Activated T-cell treated with anti-CD3 and anti-CD28 coated beads, Interleukin-2, amount 50 U/mL, for 72 hours (primary cell): ENCODE data around the gene CDH5. TPM values are rescaled to one million over a fixed set of nuclear protein-coding genes. Genes with fewer than 3 reads are reported as not detected.

Source experiments
- ATAC-seq, 2 donors: fragments of 150-1000 bp; cut with Tn5 transposase; replicated peaks in 1 of 2; 2 replicates each; pipeline ENCODE4 v1.10.0; 2021; ENCODE audit warnings: moderate library complexity in 2 of 2, mild to moderate bottlenecking in 1 of 2
- DNase-seq, 2 donors: peaks; one replicate each; pipeline ENCODE4 v3.0.0; 2021 to 2022; ENCODE audit warnings: mixed read lengths in 1 of 2
- H3K27ac Mint-ChIP-seq: one replicate; pipeline ENCODE4 v1.8.0; 2022; ENCODE audit warnings: mild to moderate bottlenecking, moderate library complexity, mixed read lengths
- H3K27me3 Mint-ChIP-seq: one replicate; pipeline ENCODE4 v1.8.0; 2022; ENCODE audit warnings: low read depth, mixed read lengths
- H3K36me3 Mint-ChIP-seq, 2 donors: one replicate each; pipeline ENCODE4 v1.8.0; 2022; ENCODE audit warnings: mixed read lengths in 2 of 2, mild to moderate bottlenecking in 1 of 2; ENCODE audit not compliant: insufficient read depth in 2 of 2
- H3K4me1 Mint-ChIP-seq: one replicate; pipeline ENCODE4 v1.8.0; 2022; ENCODE audit warnings: low read depth, mixed read lengths
- H3K4me3 Mint-ChIP-seq, 2 donors: one replicate each; pipeline ENCODE4 v1.8.0; 2022; ENCODE audit warnings: mild to moderate bottlenecking in 2 of 2, mixed read lengths in 2 of 2, moderate library complexity in 2 of 2
- H3K9me3 Mint-ChIP-seq, 2 donors: one replicate each; pipeline ENCODE4 v1.8.0; 2022; ENCODE audit warnings: mixed read lengths in 2 of 2
- total RNA-seq, 2 donors: library from RNA; stranded (reverse); gene quantifications; one replicate each; pipeline ENCODE4 v1.2.3, GENCODE V29; 2022

The CDH5 gene
- total RNA-seq, 2 donors from 2014 or later = not detected

DNA sequence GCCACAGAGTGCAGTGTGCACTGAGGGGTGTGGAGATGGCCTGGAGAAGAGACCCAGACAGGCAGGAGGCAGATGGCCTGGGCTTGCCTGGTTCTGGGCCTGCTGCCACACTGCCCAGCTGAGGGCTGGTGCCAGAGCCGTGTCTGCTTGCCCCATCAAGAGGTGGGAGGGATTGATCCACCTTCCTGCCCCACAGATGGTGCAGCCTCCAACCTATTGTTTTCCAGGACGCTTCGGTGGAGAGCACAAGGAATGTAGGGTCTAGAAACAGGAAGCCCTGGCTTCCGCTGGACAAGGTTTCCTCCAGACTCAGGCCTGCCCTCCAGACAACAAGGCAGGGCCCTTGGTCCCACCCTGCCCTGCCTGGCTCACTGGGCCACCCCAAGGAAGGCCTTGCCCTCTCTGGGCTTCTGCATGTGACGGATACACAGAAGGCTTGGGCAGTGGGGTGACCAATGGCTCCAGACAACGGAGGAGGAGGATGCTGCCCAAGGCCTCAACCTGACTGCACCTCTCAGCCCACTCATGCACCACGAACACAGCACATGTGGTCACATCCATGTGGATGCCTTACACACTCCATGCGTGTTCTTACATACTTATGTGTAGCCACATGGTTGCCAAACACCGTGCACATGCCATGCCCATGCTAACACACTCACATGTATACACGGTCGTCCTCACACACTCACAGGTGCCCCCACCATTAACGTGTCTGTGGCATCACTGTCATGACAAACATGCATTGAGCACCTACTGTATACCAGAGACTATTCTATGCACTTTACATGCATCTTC is 6.5 kb upstream of the CDH5 start:
- no peak for ATAC-seq
- Mint-ChIP-seq H3K36me3 (no peaks in the 10 kb centered on the region), H3K27ac (no peak overlapping the region), H3K27me3 (peaks cover 50% of the 10 kb centered on the region), H3K4me3 (no peak overlapping the region), H3K9me3 (no peaks in the 10 kb centered on the region), H3K4me1 (no peaks in the 10 kb centered on the region)
- no peak for DNase-seq

DNA sequence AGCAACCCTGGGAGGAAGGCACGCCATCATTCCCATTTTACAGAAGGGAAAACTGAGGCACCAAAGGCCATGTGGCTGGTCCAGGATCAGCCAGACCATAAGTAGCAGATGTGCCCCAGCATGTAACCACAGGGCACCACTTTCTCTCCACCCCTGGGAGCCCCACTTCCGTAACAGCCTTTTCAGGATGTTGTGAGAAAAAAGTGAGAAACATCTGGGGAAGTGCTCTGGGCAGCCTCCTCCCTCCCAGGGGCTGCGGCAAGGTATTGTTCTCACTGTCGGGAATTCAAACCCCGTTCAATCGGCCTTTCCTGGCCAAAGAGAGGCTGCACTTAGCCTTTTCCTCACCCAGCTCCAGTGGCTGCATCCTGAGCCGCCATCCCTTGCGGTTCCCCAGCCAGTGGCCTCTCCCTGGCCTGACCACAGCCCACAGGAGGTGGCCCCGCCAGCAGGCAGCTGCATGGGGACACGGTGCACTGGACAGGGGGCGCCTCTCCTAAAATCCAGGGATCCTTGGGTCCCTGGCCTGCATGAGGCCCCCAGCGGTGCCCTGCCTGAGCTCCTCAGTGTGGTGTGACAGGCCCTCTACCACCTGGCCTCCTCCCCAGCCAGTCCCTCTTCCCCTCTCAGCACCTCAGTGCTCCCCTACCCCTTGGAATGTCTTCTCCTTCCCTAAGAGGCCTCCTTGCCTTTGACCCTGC is 5.7 kb upstream of the CDH5 start:
- DNase-seq (no peak), ATAC-seq (no peak)
- no peaks in the 10 kb centered on the region for H3K4me1 Mint-ChIP-seq
- H3K27ac Mint-ChIP-seq = no peak overlapping the region
- H3K27me3 Mint-ChIP-seq = peaks cover 57% of the 10 kb centered on the region
- H3K4me3 Mint-ChIP-seq = no peak overlapping the region
- no peaks in the 10 kb centered on the region for H3K36me3 Mint-ChIP-seq
- H3K9me3 Mint-ChIP-seq = no peaks in the 10 kb centered on the region

DNA sequence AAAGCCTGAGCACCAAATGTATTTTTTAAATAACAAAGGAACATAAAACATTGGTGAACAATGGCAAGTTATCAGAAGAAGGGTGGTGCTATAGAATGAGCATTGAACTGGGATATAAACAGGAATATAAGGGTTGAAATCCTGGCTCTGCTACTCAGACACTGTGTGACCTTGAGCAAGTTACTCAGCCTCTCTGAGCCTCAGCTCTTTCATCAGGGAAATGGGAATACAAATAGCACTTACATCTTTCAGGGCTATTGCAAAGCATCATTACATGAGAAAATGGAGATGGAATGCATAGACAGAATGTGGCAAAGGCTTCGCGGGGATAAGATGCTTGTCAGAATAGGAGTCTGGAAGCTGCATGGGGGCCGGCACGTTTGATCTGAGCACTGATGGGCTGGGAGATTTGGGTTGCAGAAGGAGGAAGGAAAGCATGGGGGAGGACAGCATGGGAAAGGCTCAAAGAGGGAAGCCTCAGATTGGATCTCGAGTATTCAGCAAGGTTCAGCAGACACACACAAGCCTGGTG is 4.8 kb upstream of the CDH5 start:
- no peak overlapping the region for H3K4me3 Mint-ChIP-seq
- no peak for ATAC-seq
- no peak overlapping the region for H3K27ac Mint-ChIP-seq
- H3K36me3 Mint-ChIP-seq = no peaks in the 10 kb centered on the region
- H3K9me3 Mint-ChIP-seq = no peaks in the 10 kb centered on the region
- H3K4me1 Mint-ChIP-seq = no peaks in the 10 kb centered on the region
- H3K27me3 Mint-ChIP-seq = peaks cover 57% of the 10 kb centered on the region
- DNase-seq = no peak

GRCh38 chr16:66363211-66363777 is 3.2 kb upstream of the CDH5 start:
- H3K27ac Mint-ChIP-seq = no peak overlapping the region
- peaks cover 49% of the 10 kb centered on the region for H3K27me3 Mint-ChIP-seq
- H3K36me3 Mint-ChIP-seq = no peaks in the 10 kb centered on the region
- no peaks in the 10 kb centered on the region for H3K9me3 Mint-ChIP-seq
- no peak overlapping the region for H3K4me3 Mint-ChIP-seq
- no peak for DNase-seq
- no peaks in the 10 kb centered on the region for H3K4me1 Mint-ChIP-seq
- no peak for ATAC-seq

GRCh38 chr16:66364117-66364958 is 2.2 kb upstream of the CDH5 start:
- Mint-ChIP-seq H3K27ac (no peak overlapping the region), H3K4me1 (no peaks in the 10 kb centered on the region)

GRCh38 chr16:66364959-66365306 is 1.6 kb upstream of the CDH5 start:
- Mint-ChIP-seq H3K27ac (no peak overlapping the region), H3K36me3 (no peaks in the 10 kb centered on the region), H3K4me3 (no peak overlapping the region), H3K9me3 (no peaks in the 10 kb centered on the region), H3K27me3 (peaks cover 49% of the 10 kb centered on the region), H3K4me1 (no peaks in the 10 kb centered on the region)
- DNase-seq = no peak
- ATAC-seq = no peak

More at GRCh38 chr16:66364117-66364958, 2.2 kb upstream of the CDH5 start:
- ATAC-seq (no peak), DNase-seq (no peak)
- Mint-ChIP-seq H3K9me3 (no peaks in the 10 kb centered on the region), H3K36me3 (no peaks in the 10 kb centered on the region), H3K27me3 (peaks cover 49% of the 10 kb centered on the region), H3K4me3 (no peak overlapping the region)

- no peaks in the 10 kb centered on the region for H3K4me1 Mint-ChIP-seq
- no peak overlapping the region for H3K27ac Mint-ChIP-seq
- DNase-seq (no peak), ATAC-seq (no peak)
- no peak overlapping the region for H3K4me3 Mint-ChIP-seq
- no peaks in the 10 kb centered on the region for H3K9me3 Mint-ChIP-seq
- peaks cover 49% of the 10 kb centered on the region for H3K27me3 Mint-ChIP-seq
- no peaks in the 10 kb centered on the region for H3K36me3 Mint-ChIP-seq
These were observed 840 bp upstream of the CDH5 start for GRCh38 chr16:66365651-66366050.

GRCh38 chr16:66367968-66368891 is 1.7 kb downstream of the CDH5 start:
- DNase-seq (no peak), ATAC-seq (no peak)
- Mint-ChIP-seq H3K27ac (no peak overlapping the region), H3K4me3 (no peak overlapping the region), H3K4me1 (no peaks in the 10 kb centered on the region), H3K36me3 (no peaks in the 10 kb centered on the region), H3K27me3 (peaks cover 24% of the 10 kb centered on the region), H3K9me3 (no peaks in the 10 kb centered on the region)

DNA sequence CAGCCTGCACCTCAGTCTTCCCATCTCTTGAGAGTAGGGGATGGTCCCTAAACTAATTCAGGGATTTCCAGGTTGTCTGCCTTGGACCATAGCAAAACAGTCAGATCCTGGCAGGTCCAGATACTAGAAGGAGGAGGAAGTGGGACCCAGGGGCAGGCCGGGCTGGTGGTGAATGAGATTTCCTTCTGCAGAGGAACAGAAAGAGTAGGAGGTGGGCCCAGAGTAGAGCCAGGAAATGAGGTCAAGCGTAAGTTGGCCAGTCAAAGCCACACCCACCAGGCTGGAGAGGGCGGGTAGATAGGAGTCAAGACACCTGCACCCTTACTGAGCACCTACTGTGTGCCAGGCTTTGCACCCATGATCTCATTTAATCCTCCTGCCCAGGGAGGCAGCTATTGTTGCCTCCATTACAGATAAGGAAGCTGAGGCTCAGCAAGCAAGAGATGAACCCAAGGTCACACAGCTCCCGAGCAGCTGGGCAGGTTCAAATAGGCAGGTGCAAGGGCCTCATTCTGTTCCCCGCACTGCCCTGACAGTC is 2.6 kb downstream of the CDH5 start:
- H3K4me1 Mint-ChIP-seq = no peaks in the 10 kb centered on the region
- peaks cover 15% of the 10 kb centered on the region for H3K27me3 Mint-ChIP-seq
- H3K36me3 Mint-ChIP-seq = no peaks in the 10 kb centered on the region
- no peak overlapping the region for H3K27ac Mint-ChIP-seq
- ATAC-seq (no peak), DNase-seq (no peak)
- H3K4me3 Mint-ChIP-seq = no peak overlapping the region
- no peaks in the 10 kb centered on the region for H3K9me3 Mint-ChIP-seq

DNA sequence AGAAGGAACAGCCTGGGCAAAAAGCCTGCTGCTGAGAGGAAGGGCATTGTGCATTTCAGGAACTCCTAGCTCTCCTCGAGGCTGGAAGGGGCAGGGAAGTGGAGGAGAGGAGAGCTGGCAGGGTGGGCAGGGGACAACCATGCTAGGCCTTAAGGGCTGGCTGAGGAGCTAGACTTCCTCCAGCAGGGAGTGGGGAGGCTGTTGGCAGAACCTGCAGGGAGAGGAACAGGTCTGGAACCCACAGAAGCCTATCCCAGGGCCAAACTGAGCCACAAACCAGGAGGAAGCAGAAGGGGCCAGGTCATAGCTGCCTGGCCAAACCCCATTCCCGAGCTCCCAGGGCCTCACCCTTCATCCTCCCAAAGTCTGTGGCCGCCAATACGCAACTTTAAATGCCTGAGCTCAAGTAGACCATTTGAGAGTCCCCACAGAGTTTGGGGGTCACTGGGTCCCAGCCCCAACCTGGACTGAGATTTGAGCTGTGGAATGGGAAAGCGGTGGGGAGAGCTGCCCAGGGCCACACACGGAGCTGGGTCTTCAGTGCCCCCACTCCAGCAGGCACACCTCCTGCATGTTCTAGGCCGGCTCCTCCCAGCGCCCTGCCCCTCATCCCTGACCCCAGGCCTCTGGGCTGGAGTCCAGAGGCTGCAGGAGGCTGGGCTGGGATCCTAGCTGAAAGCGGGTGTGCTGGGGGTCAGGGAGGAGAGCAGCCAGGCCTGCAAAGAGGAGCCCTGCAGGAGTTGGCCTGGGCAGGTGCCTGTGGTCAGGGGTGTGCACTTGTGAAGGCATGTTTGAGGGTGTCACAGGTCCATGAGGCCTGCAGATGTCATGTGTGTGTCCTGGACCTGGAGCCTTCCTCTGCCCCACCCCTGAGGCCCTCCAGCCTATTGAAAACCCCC is 4.5 kb downstream of the CDH5 start:
- ATAC-seq = no peak
- Mint-ChIP-seq H3K36me3 (no peaks in the 10 kb centered on the region), H3K4me1 (no peaks in the 10 kb centered on the region), H3K27ac (no peak overlapping the region), H3K27me3 (no peaks in the 10 kb centered on the region), H3K9me3 (no peaks in the 10 kb centered on the region), H3K4me3 (no peak overlapping the region)
- no peak for DNase-seq
